Ectodermal cell (in vitro differentiated cells): ENCODE data around the gene HHAT.

ENCODE experiments used
- H3K27ac ChIP-seq: 2 replicates; pipeline ENCODE4 v1.7.0; 2013; ENCODE audit warnings: mild to moderate bottlenecking, low read depth, low read length; ENCODE audit not compliant: insufficient read depth, poor library complexity, severe bottlenecking
- H3K27me3 ChIP-seq: 2 replicates; pipeline ENCODE4 v1.7.0; 2013; ENCODE audit warnings: mild to moderate bottlenecking, low read length; ENCODE audit not compliant: insufficient read depth, control insufficient read depth, poor library complexity, severe bottlenecking
- H3K36me3 ChIP-seq: one replicate; pipeline ENCODE4 v1.7.0; 2013; ENCODE audit warnings: low read length; ENCODE audit not compliant: control insufficient read depth, insufficient read depth
- H3K4me1 ChIP-seq: one replicate; pipeline ENCODE4 v1.7.0; 2013; ENCODE audit warnings: low read length; ENCODE audit not compliant: control insufficient read depth, insufficient read depth
- H3K4me3 ChIP-seq: 2 replicates; pipeline ENCODE4 v1.7.0; 2013; ENCODE audit warnings: low read depth, low read length, control low read depth; ENCODE audit not compliant: insufficient read depth
- H3K9me3 ChIP-seq: 2 replicates; pipeline ENCODE4 v1.7.0; 2013; ENCODE audit warnings: mild to moderate bottlenecking, low read length, moderate library complexity; ENCODE audit not compliant: control insufficient read depth
- WGBS, 2 experiments: methylation state at CpG; one replicate each; pipeline ENCODE4 v1.1.7; 2013; ENCODE audit warnings: missing lambda C conversion rate in 2 of 2; 5-methylcytosine and 5-hydroxymethylcytosine counted together

HHAT gene

GRCh38 chr1:210584439-210585113 is 255.9 kb downstream of the HHAT start:
- H3K9me3 ChIP-seq = no peaks in the 10 kb centered on the region

GRCh38 chr1:210586771-210587170 is 258.1 kb downstream of the HHAT start:
- 91 to 97% methylated on average over 4 of the region's 4 CpGs for WGBS, 2 experiments
- Histone ChIP-seq H3K9me3 (no peaks in the 10 kb centered on the region), H3K36me3 (no peaks in the 10 kb centered on the region), H3K4me1 (no peaks in the 10 kb centered on the region), H3K4me3 (no peak overlapping the region), H3K27ac (no peak overlapping the region), H3K27me3 (no peaks in the 10 kb centered on the region)

More at GRCh38 chr1:210584439-210585113, 255.9 kb downstream of the HHAT start:
- Histone ChIP-seq H3K4me3 (no peak overlapping the region), H3K4me1 (no peaks in the 10 kb centered on the region), H3K27me3 (no peaks in the 10 kb centered on the region), H3K36me3 (no peaks in the 10 kb centered on the region), H3K27ac (no peak overlapping the region)
- 8 to 9% methylated on average over 3 of the region's 3 CpGs for WGBS, 2 experiments

GRCh38 chr1:210587566-210587965 is 258.9 kb downstream of the HHAT start:
- Histone ChIP-seq H3K27ac (no peak overlapping the region), H3K4me3 (no peak overlapping the region)
- 90% methylated on average over 4 of the region's 4 CpGs for WGBS, 2 experiments

GRCh38 chr1:210588357-210588756 is 259.7 kb downstream of the HHAT start:
- Histone ChIP-seq H3K36me3 (no peaks in the 10 kb centered on the region), H3K9me3 (no peaks in the 10 kb centered on the region), H3K4me3 (no peak overlapping the region), H3K27me3 (no peaks in the 10 kb centered on the region), H3K4me1 (no peaks in the 10 kb centered on the region), H3K27ac (no peak overlapping the region)
- WGBS, 2 experiments = 100% methylated on average over 1 to 2 of the region's 3 CpGs

More at GRCh38 chr1:210587566-210587965, 258.9 kb downstream of the HHAT start:
- Histone ChIP-seq H3K4me1 (no peaks in the 10 kb centered on the region), H3K9me3 (no peaks in the 10 kb centered on the region), H3K36me3 (no peaks in the 10 kb centered on the region), H3K27me3 (no peaks in the 10 kb centered on the region)

GRCh38 chr1:210588946-210589345 is 260.2 kb downstream of the HHAT start:
- Histone ChIP-seq H3K4me3 (no peak overlapping the region), H3K27me3 (no peaks in the 10 kb centered on the region), H3K27ac (no peak overlapping the region), H3K9me3 (no peaks in the 10 kb centered on the region), H3K36me3 (no peaks in the 10 kb centered on the region), H3K4me1 (no peaks in the 10 kb centered on the region)
- 89 to 99% methylated on average over 1 to 3 of the region's 3 CpGs for WGBS, 2 experiments

- 92 to 100% methylated on average over 1 of the region's 1 CpG for WGBS, 2 experiments
- no peaks in the 10 kb centered on the region for H3K27me3 ChIP-seq
- H3K4me3 ChIP-seq = no peak overlapping the region
- H3K9me3 ChIP-seq = no peaks in the 10 kb centered on the region
- H3K27ac ChIP-seq = no peak overlapping the region
- H3K36me3 ChIP-seq = no peaks in the 10 kb centered on the region
- H3K4me1 ChIP-seq = no peaks in the 10 kb centered on the region
Observed at GRCh38 chr1:210591214-210591613, 262.5 kb downstream of the HHAT start.

GRCh38 chr1:210594605-210595004 is 265.9 kb downstream of the HHAT start:
- Histone ChIP-seq H3K27ac (no peak overlapping the region), H3K9me3 (no peaks in the 10 kb centered on the region)

GRCh38 chr1:210596641-210597040 is 267.9 kb downstream of the HHAT start:
- H3K9me3 ChIP-seq = no peaks in the 10 kb centered on the region
- H3K4me3 ChIP-seq = no peak overlapping the region
- WGBS, 2 experiments = 95 to 97% methylated on average over 2 of the region's 2 CpGs
- H3K4me1 ChIP-seq = peaks cover 8% of the 10 kb centered on the region
- no peak overlapping the region for H3K27ac ChIP-seq
- H3K27me3 ChIP-seq = no peaks in the 10 kb centered on the region
- H3K36me3 ChIP-seq = no peaks in the 10 kb centered on the region

More at GRCh38 chr1:210594605-210595004, 265.9 kb downstream of the HHAT start:
- H3K4me1 ChIP-seq = no peaks in the 10 kb centered on the region
- H3K27me3 ChIP-seq = no peaks in the 10 kb centered on the region
- WGBS, 2 experiments = 75 to 100% methylated on average over 1 to 2 of the region's 3 CpGs
- H3K4me3 ChIP-seq = no peak overlapping the region
- H3K36me3 ChIP-seq = no peaks in the 10 kb centered on the region

GRCh38 chr1:210597555-210598134 is 268.9 kb downstream of the HHAT start:
- no peak overlapping the region for H3K4me3 ChIP-seq
- H3K9me3 ChIP-seq = no peaks in the 10 kb centered on the region
- 88 to 89% methylated on average over 1 of the region's 1 CpG for WGBS, 2 experiments
- no peaks in the 10 kb centered on the region for H3K27me3 ChIP-seq
- H3K4me1 ChIP-seq = peaks cover 8% of the 10 kb centered on the region
- H3K27ac ChIP-seq = no peak overlapping the region
- H3K36me3 ChIP-seq = no peaks in the 10 kb centered on the region

- Histone ChIP-seq H3K4me1 (peaks cover 8% of the 10 kb centered on the region), H3K27ac (no peak overlapping the region), H3K4me3 (no peak overlapping the region), H3K36me3 (no peaks in the 10 kb centered on the region), H3K9me3 (no peaks in the 10 kb centered on the region), H3K27me3 (no peaks in the 10 kb centered on the region)
- WGBS, 2 experiments = 95% methylated on average over 3 of the region's 3 CpGs
Observed at GRCh38 chr1:210598135-210598652, 269.5 kb downstream of the HHAT start.
